Measurements from ENCODE around the gene PLCH2.

The PLCH2 gene

GRCh38 chr1:2530513-2531361, 54.6 kb downstream of the PLCH2 start:
- DNase-seq (ENCODE audit: low spot score), result no peak

- no peak for DNase-seq (ENCODE audit: low spot score)
Observed at GRCh38 chr1:2532485-2533160, 56.5 kb downstream of the PLCH2 start.

GRCh38 chr1:2533365-2533764, 57.3 kb downstream of the PLCH2 start:
- DNase-seq (ENCODE audit: low spot score), result no peak

- DNase-seq (ENCODE audit: low spot score), result no peak
Observed at GRCh38 chr1:2534315-2534686, 58.2 kb downstream of the PLCH2 start.

GRCh38 chr1:2534687-2535441, 58.8 kb downstream of the PLCH2 start:
- DNase-seq (ENCODE audit: low spot score), result no peak

GRCh38 chr1:2535455-2535854, 59.4 kb downstream of the PLCH2 start:
- no peak for DNase-seq (ENCODE audit: low spot score)

- no peak for DNase-seq (ENCODE audit: low spot score)
Observed at GRCh38 chr1:2535981-2536380, 59.9 kb downstream of the PLCH2 start.

- no peak for DNase-seq (ENCODE audit: low spot score)
Observed at GRCh38 chr1:2537784-2538115, 61.7 kb downstream of the PLCH2 start.

GRCh38 chr1:2538376-2538775, 62.3 kb downstream of the PLCH2 start:
- no peak for DNase-seq (ENCODE audit: low spot score)

GRCh38 chr1:2538872-2539271, 62.8 kb downstream of the PLCH2 start:
- no peak for DNase-seq (ENCODE audit: low spot score)

- DNase-seq (ENCODE audit: low spot score), result peak; percentile 63
Observed at GRCh38 chr1:2539312-2539907, 63.3 kb downstream of the PLCH2 start.

GRCh38 chr1:2540816-2541492, 64.9 kb downstream of the PLCH2 start:
- no peak for DNase-seq (ENCODE audit: low spot score)

- no peak for DNase-seq (ENCODE audit: low spot score)
Observed at GRCh38 chr1:2541619-2542245, 65.6 kb downstream of the PLCH2 start.

GRCh38 chr1:2542246-2542915, 66.3 kb downstream of the PLCH2 start:
- no peak for DNase-seq (ENCODE audit: low spot score)

GRCh38 chr1:2543543-2544092, 67.5 kb downstream of the PLCH2 start:
- DNase-seq (ENCODE audit: low spot score), result no peak

- no peak for DNase-seq (ENCODE audit: low spot score)
Observed at GRCh38 chr1:2544093-2544874, 68.2 kb downstream of the PLCH2 start.

GRCh38 chr1:2544875-2545640, 69.0 kb downstream of the PLCH2 start:
- no peak for DNase-seq (ENCODE audit: low spot score)

- peak; percentile 96 for DNase-seq (ENCODE audit: low spot score)
Observed at GRCh38 chr1:2545754-2546514, 69.8 kb downstream of the PLCH2 start.

Data from HuH-7.5 (cell line).